HEK293T (cell line): Measurements from ENCODE around the gene RAD51B.

ENCODE experiments used
- ARNT ChIP-seq: fragments of 450-650 bp; IDR thresholded peaks from 2 replicates; pipeline ENCODE4 v1.6.1; 2017; ENCODE audit warnings: mild to moderate bottlenecking
- BHLHE40 ChIP-seq: fragments of 450-650 bp; IDR thresholded peaks from 2 replicates; pipeline ENCODE4 v1.6.1; 2016; ENCODE audit warnings: mild to moderate bottlenecking, moderate library complexity, borderline replicate concordance
- ELF4 ChIP-seq: fragments of 450-650 bp; IDR thresholded peaks from 2 replicates; pipeline ENCODE4 v1.6.1; 2017; ENCODE audit warnings: antibody characterized with exemption
- FOXA1 ChIP-seq: fragments of 450-650 bp; IDR thresholded peaks from 2 replicates; pipeline ENCODE4 v1.6.1; 2016; ENCODE audit warnings: mild to moderate bottlenecking
- FOXM1 ChIP-seq: fragments of 450-650 bp; IDR thresholded peaks from 2 replicates; pipeline ENCODE4 v1.6.1; 2017; ENCODE audit warnings: mild to moderate bottlenecking, borderline replicate concordance
- NFRKB ChIP-seq: fragments of 450-650 bp; IDR thresholded peaks from 2 replicates; pipeline ENCODE4 v1.6.1; 2016; ENCODE audit warnings: mild to moderate bottlenecking, moderate library complexity
- SP1 ChIP-seq: fragments of 450-650 bp; IDR thresholded peaks from 2 replicates; pipeline ENCODE4 v1.6.1; 2017
- SUZ12 ChIP-seq: fragments of 450-650 bp; IDR thresholded peaks from 2 replicates; pipeline ENCODE4 v1.6.1; 2016; ENCODE audit warnings: mild to moderate bottlenecking
- TARDBP ChIP-seq: fragments of 450-650 bp; IDR thresholded peaks from 2 replicates; pipeline ENCODE4 v1.6.1; 2016

- TF ChIP-seq FOXM1, result no peak
- no peak for TF ChIP-seq SP1
- no peak for TF ChIP-seq TARDBP
- no peak for TF ChIP-seq FOXA1
- no peak for TF ChIP-seq ARNT
- no peak for TF ChIP-seq SUZ12
- TF ChIP-seq ELF4, result no peak
- TF ChIP-seq BHLHE40, result no peak
- no peak for TF ChIP-seq NFRKB
Measured at GRCh38 chr14:68345738-68346137, 526.2 kb downstream of the RAD51B start.
